ENCODE data around the gene TNFRSF14. TPM values are rescaled to one million over a fixed set of nuclear protein-coding genes. Genes with fewer than 3 reads are reported as not detected.

Gene TNFRSF14
- total RNA-seq, 1 experiment from 2014 or later, result 0.57 TPM

DNA sequence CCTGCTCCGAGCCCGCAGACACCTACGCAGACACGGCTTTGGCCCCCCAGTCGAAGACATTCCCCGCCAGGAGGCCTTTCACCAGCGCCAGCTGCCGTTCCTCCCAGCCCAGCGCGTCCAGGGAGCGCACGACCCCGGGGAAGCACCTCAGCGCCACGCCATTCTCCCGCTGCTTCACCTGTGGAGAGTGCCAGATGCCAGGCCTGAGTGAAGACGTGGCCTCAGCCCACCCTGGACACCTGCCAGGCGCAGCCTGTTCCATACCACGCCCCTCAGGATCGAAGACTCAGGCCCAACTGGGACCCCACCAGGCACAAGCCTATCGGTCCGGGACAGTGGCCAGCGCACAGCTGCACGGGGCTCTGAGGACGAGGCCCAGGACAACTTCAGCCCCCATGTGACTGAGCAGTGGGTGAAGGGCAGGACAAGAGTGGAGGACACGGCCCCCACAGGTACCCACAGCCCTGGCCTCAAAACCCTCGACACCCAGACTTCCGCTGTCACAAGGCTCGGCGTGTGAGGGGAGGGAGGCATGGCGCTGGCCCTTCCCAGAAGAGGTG is 43.2 kb upstream of the TNFRSF14 start:
- Mint-ChIP-seq H3K27ac (no peak overlapping the region), H3K9me3 (no peaks in the 10 kb centered on the region), H3K36me3 (ENCODE audit: insufficient read depth in 1 of 3, low read depth in 3 of 3) (peaks cover 17 to 59% (median 54%) of the 10 kb centered on the region in 3 experiments; a peak in 6 of 7 replicates), H3K4me1 (no peaks in the 10 kb centered on the region), H3K27me3 (ENCODE audit: low read depth) (no peaks in the 10 kb centered on the region), H3K4me3 (no peak overlapping the region)
- H3K27ac ChIP-seq (ENCODE audit: insufficient read length, low read depth, low read length), result no peak overlapping the region
- H2AFZ ChIP-seq (ENCODE audit: low read length), result no peak overlapping the region
- no peak overlapping the region for H3K9ac ChIP-seq (ENCODE audit: extremely low read depth, insufficient read length, low read length)
- H3K14ac ChIP-seq (ENCODE audit: insufficient read depth, low read length), result no peak overlapping the region
- H2BK5ac ChIP-seq (ENCODE audit: insufficient read length, low read length), result no peak overlapping the region
- no peak overlapping the region for H3T11ph ChIP-seq (ENCODE audit: low read length)
- no peak overlapping the region for H3K23ac ChIP-seq (ENCODE audit: insufficient read length, low read depth, low read length)
- H4K5ac ChIP-seq (ENCODE audit: insufficient read length, low read depth, low read length), result no peak overlapping the region
- no peak overlapping the region for H2BK120ac ChIP-seq (ENCODE audit: low read depth, low read length, poor library complexity, severe bottlenecking)
- DNase-seq, result no peak
- no peak overlapping the region for H3K4me2 ChIP-seq (ENCODE audit: insufficient read depth, insufficient read length, low read length)
- no peaks in the 10 kb centered on the region for H3K79me1 ChIP-seq (ENCODE audit: insufficient read depth, low read depth, low read length, poor library complexity, severe bottlenecking)
- no peak overlapping the region for H4K8ac ChIP-seq (replicated peaks; ENCODE audit: insufficient read length, low read depth, low read length)
- H4K20me1 ChIP-seq (ENCODE audit: control insufficient read depth, insufficient read depth, insufficient read length), result peaks cover 3% of the 10 kb centered on the region
- H3K79me2 ChIP-seq (ENCODE audit: insufficient read depth, low read length), result no peaks in the 10 kb centered on the region
- H2BK12ac ChIP-seq (ENCODE audit: insufficient read length, low read depth, low read length), result no peak overlapping the region
- H2AK5ac ChIP-seq (ENCODE audit: insufficient read length, low read length), result no peak overlapping the region
- no peak overlapping the region for H3K4ac ChIP-seq (ENCODE audit: low read depth, low read length)
- H2BK20ac ChIP-seq (ENCODE audit: low read depth, low read length, poor library complexity, severe bottlenecking), result no peak overlapping the region
- H3K18ac ChIP-seq (ENCODE audit: insufficient read length, low read depth, low read length), result no peak overlapping the region
- no peaks in the 10 kb centered on the region for H3K23me2 ChIP-seq (ENCODE audit: insufficient read length, low read depth, low read length, poor library complexity, severe bottlenecking)
- no peaks in the 10 kb centered on the region for H3K4me1 ChIP-seq (ENCODE audit: insufficient read depth, low read length)
- TF ChIP-seq, protein P1, sequence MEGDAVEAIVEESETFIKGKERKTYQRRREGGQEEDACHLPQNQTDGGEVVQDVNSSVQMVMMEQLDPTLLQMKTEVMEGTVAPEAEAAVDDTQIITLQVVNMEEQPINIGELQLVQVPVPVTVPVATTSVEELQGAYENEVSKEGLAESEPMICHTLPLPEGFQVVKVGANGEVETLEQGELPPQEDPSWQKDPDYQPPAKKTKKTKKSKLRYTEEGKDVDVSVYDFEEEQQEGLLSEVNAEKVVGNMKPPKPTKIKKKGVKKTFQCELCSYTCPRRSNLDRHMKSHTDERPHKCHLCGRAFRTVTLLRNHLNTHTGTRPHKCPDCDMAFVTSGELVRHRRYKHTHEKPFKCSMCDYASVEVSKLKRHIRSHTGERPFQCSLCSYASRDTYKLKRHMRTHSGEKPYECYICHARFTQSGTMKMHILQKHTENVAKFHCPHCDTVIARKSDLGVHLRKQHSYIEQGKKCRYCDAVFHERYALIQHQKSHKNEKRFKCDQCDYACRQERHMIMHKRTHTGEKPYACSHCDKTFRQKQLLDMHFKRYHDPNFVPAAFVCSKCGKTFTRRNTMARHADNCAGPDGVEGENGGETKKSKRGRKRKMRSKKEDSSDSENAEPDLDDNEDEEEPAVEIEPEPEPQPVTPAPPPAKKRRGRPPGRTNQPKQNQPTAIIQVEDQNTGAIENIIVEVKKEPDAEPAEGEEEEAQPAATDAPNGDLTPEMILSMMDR (conservative IDR thresholded peaks at IDR 0.05), result no peak
- no peak overlapping the region for H2BK15ac ChIP-seq (ENCODE audit: low read depth, low read length)
- H3K56ac ChIP-seq (ENCODE audit: insufficient read length, low read depth, low read length), result no peak overlapping the region
- no peaks in the 10 kb centered on the region for H3K27me3 ChIP-seq (ENCODE audit: insufficient read depth, low read length)
- H3K9me3 ChIP-seq (ENCODE audit: control insufficient read depth, low read depth, low read length), result no peaks in the 10 kb centered on the region
- WGBS (ENCODE audit: extremely low coverage, insufficient read length, low lambda C conversion rate), result no CpG with 5 or more reads among the region's 31 CpGs
- no peak overlapping the region for H4K91ac ChIP-seq (ENCODE audit: insufficient read length, low read depth, low read length)
